Measurements from ENCODE around the gene ATP1A3.

DNA sequence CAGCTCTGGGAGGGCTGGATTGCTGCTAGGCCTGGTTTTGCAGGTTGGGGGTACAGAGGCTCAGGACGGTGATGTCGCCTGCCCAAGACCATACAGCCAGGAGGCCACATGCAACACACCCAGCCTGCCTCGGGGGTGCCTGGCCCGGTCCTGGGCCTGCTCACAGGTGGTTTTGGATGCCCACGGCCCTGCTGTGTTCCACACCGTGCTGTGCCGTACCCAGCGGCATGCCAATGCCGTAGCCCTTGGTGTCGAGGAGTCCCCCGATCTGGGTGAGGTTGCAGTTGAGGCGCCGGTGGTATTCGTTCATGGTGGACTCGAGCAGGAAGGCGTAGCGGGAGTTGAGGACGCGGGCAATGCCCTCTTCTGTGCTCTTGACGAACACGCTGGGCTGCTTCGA is 11.5 kb upstream of the ATP1A3 start:
- TF ChIP-seq, protein P1, sequence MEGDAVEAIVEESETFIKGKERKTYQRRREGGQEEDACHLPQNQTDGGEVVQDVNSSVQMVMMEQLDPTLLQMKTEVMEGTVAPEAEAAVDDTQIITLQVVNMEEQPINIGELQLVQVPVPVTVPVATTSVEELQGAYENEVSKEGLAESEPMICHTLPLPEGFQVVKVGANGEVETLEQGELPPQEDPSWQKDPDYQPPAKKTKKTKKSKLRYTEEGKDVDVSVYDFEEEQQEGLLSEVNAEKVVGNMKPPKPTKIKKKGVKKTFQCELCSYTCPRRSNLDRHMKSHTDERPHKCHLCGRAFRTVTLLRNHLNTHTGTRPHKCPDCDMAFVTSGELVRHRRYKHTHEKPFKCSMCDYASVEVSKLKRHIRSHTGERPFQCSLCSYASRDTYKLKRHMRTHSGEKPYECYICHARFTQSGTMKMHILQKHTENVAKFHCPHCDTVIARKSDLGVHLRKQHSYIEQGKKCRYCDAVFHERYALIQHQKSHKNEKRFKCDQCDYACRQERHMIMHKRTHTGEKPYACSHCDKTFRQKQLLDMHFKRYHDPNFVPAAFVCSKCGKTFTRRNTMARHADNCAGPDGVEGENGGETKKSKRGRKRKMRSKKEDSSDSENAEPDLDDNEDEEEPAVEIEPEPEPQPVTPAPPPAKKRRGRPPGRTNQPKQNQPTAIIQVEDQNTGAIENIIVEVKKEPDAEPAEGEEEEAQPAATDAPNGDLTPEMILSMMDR (IDR thresholded peaks at IDR 0.05) = no peak
- TF ChIP-seq EP300 (IDR thresholded peaks at IDR 0.05) = no peak
